Right cardiac atrium (tissue), 5 donors: ENCODE measurements around the gene RPAP3. TPM values are rescaled to one million over a fixed set of nuclear protein-coding genes. Genes with fewer than 3 reads are reported as not detected.

ENCODE experiments used
- ATAC-seq, 2 donors: fragments of 200-7000 bp; cut with Tn5 transposase; one replicate each; pipeline versions ENCODE4 v1.8.0 to v1.9.1; 2020; ENCODE audit warnings: moderate library complexity in 2 of 2, mild to moderate bottlenecking in 1 of 2
- DNase-seq, 3 donors: peaks; one replicate each; pipeline ENCODE4 v3.0.0-alpha.2; 2020
- H3K27ac ChIP-seq: one replicate; pipeline ENCODE4 v1.5.1; 2013; ENCODE audit warnings: mild to moderate bottlenecking, low read length, control low read depth, moderate library complexity
- H3K27me3 ChIP-seq: one replicate; pipeline ENCODE4 v1.6.1; 2013; ENCODE audit not compliant: control insufficient read depth, insufficient read depth
- H3K4me1 ChIP-seq: one replicate; pipeline ENCODE4 v1.6.1; 2013; ENCODE audit warnings: low read length; ENCODE audit not compliant: control insufficient read depth, insufficient read depth
- H3K4me3 ChIP-seq: one replicate; pipeline ENCODE4 v1.5.1; 2013; ENCODE audit warnings: low read length, control low read depth
- H3K9me3 ChIP-seq: one replicate; pipeline ENCODE4 v1.6.1; 2013; ENCODE audit warnings: low read length; ENCODE audit not compliant: control insufficient read depth
- WGBS: extraction: QIAGEN DNeasy Blood & Tissue Kit; methylation state at CpG from one replicate; pipeline ENCODE4 v1.1.7; 2013; 5-methylcytosine and 5-hydroxymethylcytosine counted together
- intact Hi-C, 4 donors: fragments of 100-400 bp; cut with DNase I; formaldehyde crosslinking; loops; one replicate each; pipeline versions ENCODE4 v1.11.0 to v1.14.0; 2022 to 2023
- polyA plus RNA-seq: library from polyadenylated mRNA; stranded (reverse); fragments of 200-250 nt; gene quantifications from one replicate; pipeline ENCODE4 v1.2.3, GENCODE V29; 2013
- total RNA-seq, 4 donors: library from RNA; stranded (reverse); fragmentation: NEBNext Ultra II Directional; extraction: Animal tissue kit (Norgen Biotek cat#: 25700); gene quantifications; one replicate each; pipeline ENCODE4 v1.2.1, GENCODE V29; 2021
- donor health status: healthy with polysubstance abuse.
- donor health status: DM: no; HTN: yes; CAD: no.
- donor health status: DM: no; HTN: no; CAD: no.
- donor health status: DM: no; HTN: yes; CAD: no; lungs with severe emphysema.
- donor health status: DM: yes; HTN: yes; CAD: no.

The RPAP3 gene
- total and polyA plus RNA-seq, 5 donors: 11.9 to 22.8 (median 21.0) TPM

DNA sequence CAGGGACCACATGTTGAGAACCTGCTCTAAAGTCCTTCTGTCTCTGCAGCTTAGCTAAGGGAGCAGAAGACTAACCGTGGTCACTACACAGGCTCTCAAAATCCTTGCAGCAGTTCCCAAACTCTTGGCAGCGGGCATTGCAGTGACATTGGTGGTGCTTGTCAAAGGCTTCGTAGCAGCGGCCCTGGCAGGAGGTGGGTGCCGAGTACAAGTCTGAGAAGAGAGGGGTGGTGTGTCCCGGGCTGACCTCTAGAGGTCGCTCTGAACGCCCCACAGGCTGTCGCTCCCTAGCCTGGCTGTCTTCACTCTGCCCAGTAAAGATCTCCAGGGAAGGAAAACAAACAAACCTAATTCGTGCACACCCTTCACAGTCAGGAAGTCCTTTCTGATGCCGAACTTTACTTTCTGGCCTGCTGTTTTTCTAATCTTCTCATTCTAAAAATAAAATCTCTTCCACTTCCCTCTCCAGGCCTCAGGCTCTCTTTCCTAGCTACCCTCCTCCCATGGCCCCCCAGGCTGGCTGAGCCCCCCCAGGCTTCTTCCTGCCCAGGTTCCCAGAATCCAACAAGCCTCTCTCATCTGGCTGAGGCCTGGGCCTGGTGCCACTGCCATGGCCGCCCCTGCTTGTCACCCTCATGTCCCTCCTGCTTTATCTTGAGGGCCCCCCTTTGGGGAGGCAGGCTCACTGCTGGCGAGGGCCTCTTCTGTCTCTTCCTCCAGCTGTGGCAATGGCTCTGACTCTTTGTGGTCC lies 11.8 kb upstream of the RPAP3 start:
- H3K27ac ChIP-seq: peak overlapping the region; percentile 96
- 4% methylated on average over 13 of the region's 13 CpGs for WGBS
- ATAC-seq: peak; percentile 94
- intact Hi-C loops: loop anchor here in 3 of 4 donors (5.0 kb wide), 3 partner anchors 50 to 120 kb away; partner anchors contain the start of gene SLC48A1 (in 2 of the 3)
- H3K27me3 ChIP-seq: no peaks in the 10 kb centered on the region
- peaks cover 30% of the 10 kb centered on the region for H3K4me1 ChIP-seq
- DNase-seq: peak; percentile 88 to 96 (median 94)
- no peak overlapping the region for H3K4me3 ChIP-seq
- no peaks in the 10 kb centered on the region for H3K9me3 ChIP-seq

GRCh38 chr12:47717046-47717442 lies 11.2 kb upstream of the RPAP3 start:
- peak in 1 of 2 donors; percentile 0 for ATAC-seq
- DNase-seq: peak in 1 of 3 donors; percentile 58
- intact Hi-C loops: loop anchor here in 3 of 4 donors (5.0 kb wide), 3 partner anchors 50 to 120 kb away; partner anchors contain the start of gene SLC48A1 (in 2 of the 3)
- Histone ChIP-seq H3K27me3 (no peaks in the 10 kb centered on the region), H3K9me3 (no peaks in the 10 kb centered on the region), H3K4me3 (no peak overlapping the region), H3K4me1 (peaks cover 30% of the 10 kb centered on the region), H3K27ac (peak overlapping the region; percentile 93)
- WGBS: 67% methylated on average over 6 of the region's 6 CpGs

DNA sequence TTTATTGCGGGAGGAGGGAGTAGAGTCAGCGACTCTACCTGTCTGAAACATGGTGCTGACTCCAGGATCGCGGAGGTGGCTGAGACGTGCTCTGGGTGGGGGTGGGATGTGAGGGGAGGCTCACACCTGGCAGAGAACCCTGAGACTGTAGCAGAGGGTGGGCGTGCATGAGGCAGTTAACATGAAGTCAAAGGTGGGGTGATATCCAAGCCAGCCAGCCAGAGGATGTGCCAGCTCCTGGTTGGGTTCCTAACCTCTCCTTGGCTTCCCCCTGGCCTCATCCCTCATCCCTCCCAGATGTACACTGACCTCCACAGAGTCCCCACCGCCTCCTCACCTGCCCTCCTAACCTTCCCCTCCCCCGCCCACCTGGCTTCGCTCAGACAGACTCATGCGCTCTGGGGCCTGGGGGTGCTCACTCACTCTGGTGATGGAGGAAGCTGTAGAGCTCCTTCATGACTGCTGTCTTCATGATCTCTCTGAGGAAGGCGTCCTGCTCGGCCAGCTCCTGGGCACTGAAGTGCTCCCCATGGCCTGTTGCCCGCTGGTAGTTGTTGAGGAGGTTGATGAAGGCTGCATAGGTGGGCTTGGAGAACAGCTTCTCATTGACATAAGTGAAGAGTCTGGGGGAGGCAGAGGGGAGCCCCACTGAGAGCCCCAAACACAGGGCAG lies 10.2 kb upstream of the RPAP3 start:
- DNase-seq (peak in 2 of 3 donors; percentile 69 to 71), ATAC-seq (peak in 1 of 2 donors; percentile 4)

DNA sequence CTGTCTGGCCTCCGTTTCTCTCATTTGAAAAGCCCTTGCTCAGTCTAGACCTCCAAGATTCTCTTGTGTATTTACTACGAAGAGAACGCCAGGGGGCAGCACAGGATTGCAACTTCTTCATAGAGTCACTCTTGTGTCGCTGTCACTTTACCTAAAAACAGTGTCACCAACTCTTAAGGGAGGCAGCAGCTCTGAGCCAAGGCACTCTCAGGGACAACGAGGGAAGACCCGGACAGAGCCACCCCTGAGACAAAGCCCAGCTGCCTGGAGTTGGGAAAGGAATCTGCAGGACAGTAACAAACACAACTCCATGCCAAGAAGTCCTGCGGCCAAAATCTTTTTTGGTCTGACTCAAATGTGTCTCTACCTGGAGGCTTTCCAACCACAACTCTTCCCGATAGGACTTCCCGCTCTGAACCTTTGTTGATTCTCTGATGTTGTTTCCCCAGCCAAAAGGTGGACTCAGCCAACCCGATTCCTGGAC lies 9.6 kb upstream of the RPAP3 start:
- no peak overlapping the region for H3K4me3 ChIP-seq
- peak overlapping the region; percentile 82 for H3K27ac ChIP-seq
- intact Hi-C loops: loop anchor here (2.0 to 5.0 kb wide), 6 partner anchors 51 to 123 kb away; partner anchors contain the start of gene SLC48A1 (in 2 of the 4)
- DNase-seq (peak; percentile 79 to 85 (median 81)), ATAC-seq (peak; percentile 58 to 60)
- H3K27me3 ChIP-seq: no peaks in the 10 kb centered on the region
- H3K9me3 ChIP-seq: no peaks in the 10 kb centered on the region
- H3K4me1 ChIP-seq: peaks cover 30% of the 10 kb centered on the region
- 5% methylated on average over 10 of the region's 10 CpGs for WGBS

More for the DNA sequence above, 10.2 kb upstream of the RPAP3 start:
- no peaks in the 10 kb centered on the region for H3K9me3 ChIP-seq
- WGBS: 70% methylated on average over 13 of the region's 13 CpGs
- intact Hi-C loops: loop anchor here (2.0 to 5.0 kb wide), 6 partner anchors 51 to 123 kb away; partner anchors contain the start of gene SLC48A1 (in 2 of the 4)
- peaks cover 30% of the 10 kb centered on the region for H3K4me1 ChIP-seq
- H3K27ac ChIP-seq: peak overlapping the region; percentile 82
- no peak overlapping the region for H3K4me3 ChIP-seq
- H3K27me3 ChIP-seq: no peaks in the 10 kb centered on the region

GRCh38 chr12:47714826-47715386 lies 9.1 kb upstream of the RPAP3 start:
- H3K4me3 ChIP-seq: no peak overlapping the region
- 25% methylated on average over 5 of the region's 5 CpGs for WGBS
- ATAC-seq: no peak
- intact Hi-C loops: loop anchor here (2.0 to 5.0 kb wide), 6 partner anchors 52 to 124 kb away; partner anchors contain the start of gene SLC48A1 (in 2 of the 4)
- no peak for DNase-seq
- no peaks in the 10 kb centered on the region for H3K27me3 ChIP-seq
- H3K9me3 ChIP-seq: no peaks in the 10 kb centered on the region
- H3K27ac ChIP-seq: peak overlapping the region; percentile 64
- H3K4me1 ChIP-seq: peaks cover 30% of the 10 kb centered on the region

GRCh38 chr12:47712171-47712570 lies 6.3 kb upstream of the RPAP3 start:
- WGBS: 87% methylated on average over 6 of the region's 6 CpGs
- intact Hi-C loops: loop anchor here in 1 of 4 donors (5.0 kb wide), 1 partner anchor 125 kb away; no protein-coding TSS in a partner anchor
- ATAC-seq: no peak

GRCh38 chr12:47711448-47711847 lies 5.6 kb upstream of the RPAP3 start:
- H3K4me3 ChIP-seq: no peak overlapping the region
- H3K9me3 ChIP-seq: no peaks in the 10 kb centered on the region
- WGBS: 87% methylated on average over 5 of the region's 5 CpGs
- no peak for ATAC-seq
- no peak for DNase-seq
- H3K4me1 ChIP-seq: peaks cover 12% of the 10 kb centered on the region
- no peaks in the 10 kb centered on the region for H3K27me3 ChIP-seq
- intact Hi-C loops: loop anchor here in 1 of 4 donors (5.0 kb wide), 1 partner anchor 126 kb away; no protein-coding TSS in a partner anchor
- no peak overlapping the region for H3K27ac ChIP-seq

More at GRCh38 chr12:47712171-47712570, 6.3 kb upstream of the RPAP3 start:
- no peak for DNase-seq
- H3K4me1 ChIP-seq: peaks cover 19% of the 10 kb centered on the region
- H3K9me3 ChIP-seq: no peaks in the 10 kb centered on the region
- no peaks in the 10 kb centered on the region for H3K27me3 ChIP-seq
- no peak overlapping the region for H3K4me3 ChIP-seq
- no peak overlapping the region for H3K27ac ChIP-seq

- Histone ChIP-seq H3K27ac (no peak overlapping the region), H3K27me3 (no peaks in the 10 kb centered on the region), H3K9me3 (no peaks in the 10 kb centered on the region), H3K4me3 (no peak overlapping the region), H3K4me1 (peaks cover 5% of the 10 kb centered on the region)
- intact Hi-C loops: loop anchor here in 1 of 4 donors (5.0 kb wide), 1 partner anchor 127 kb away; no protein-coding TSS in a partner anchor
- no peak for ATAC-seq
- no peak for DNase-seq
These were observed 4.4 kb upstream of the RPAP3 start for GRCh38 chr12:47710278-47710677.

- Histone ChIP-seq H3K4me1 (no peaks in the 10 kb centered on the region), H3K27me3 (no peaks in the 10 kb centered on the region), H3K4me3 (no peak overlapping the region), H3K9me3 (no peaks in the 10 kb centered on the region), H3K27ac (no peak overlapping the region)
- 79% methylated on average over 2 of the region's 2 CpGs for WGBS
- intact Hi-C loops: loop anchor here in 1 of 4 donors (5.0 kb wide), 1 partner anchor 128 kb away; no protein-coding TSS in a partner anchor
- ATAC-seq (no peak), DNase-seq (no peak)
These were observed 3.8 kb upstream of the RPAP3 start for GRCh38 chr12:47709671-47710070.

DNA sequence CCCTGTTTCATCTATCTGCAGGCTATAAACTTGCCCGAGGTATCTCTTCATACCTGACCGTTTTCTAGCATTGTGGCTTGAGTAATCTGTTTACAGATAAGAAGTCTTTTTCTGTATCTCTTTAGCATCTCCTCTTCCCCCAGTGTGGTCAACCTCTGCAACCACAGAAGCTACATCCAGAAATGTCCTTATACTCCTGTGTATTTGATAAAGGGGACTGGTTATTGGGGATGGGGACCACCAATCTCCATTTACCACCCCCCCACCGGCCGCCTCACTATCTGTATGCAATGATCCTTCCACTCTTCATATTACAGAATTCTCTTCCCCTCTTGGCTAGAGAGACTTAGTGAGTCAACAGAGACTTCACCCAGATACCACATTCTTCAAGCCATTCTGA lies 3.4 kb upstream of the RPAP3 start:
- DNase-seq (no peak), ATAC-seq (no peak)
- H3K4me1 ChIP-seq: no peaks in the 10 kb centered on the region
- H3K4me3 ChIP-seq: no peak overlapping the region
- no peaks in the 10 kb centered on the region for H3K9me3 ChIP-seq
- 85% methylated on average over 4 of the region's 4 CpGs for WGBS
- intact Hi-C loops: no loop called here
- H3K27ac ChIP-seq: no peak overlapping the region
- no peaks in the 10 kb centered on the region for H3K27me3 ChIP-seq
